Measurements from ENCODE around the gene SNRPB. TPM values are rescaled to one million over a fixed set of nuclear protein-coding genes. Genes with fewer than 3 reads are reported as not detected.

The SNRPB gene
- total and polyA plus RNA-seq, 2 of the 13 experiments (the other 11 are each of a cell fraction or from before 2014, with no cell fraction given), result 473 to 844 TPM

DNA sequence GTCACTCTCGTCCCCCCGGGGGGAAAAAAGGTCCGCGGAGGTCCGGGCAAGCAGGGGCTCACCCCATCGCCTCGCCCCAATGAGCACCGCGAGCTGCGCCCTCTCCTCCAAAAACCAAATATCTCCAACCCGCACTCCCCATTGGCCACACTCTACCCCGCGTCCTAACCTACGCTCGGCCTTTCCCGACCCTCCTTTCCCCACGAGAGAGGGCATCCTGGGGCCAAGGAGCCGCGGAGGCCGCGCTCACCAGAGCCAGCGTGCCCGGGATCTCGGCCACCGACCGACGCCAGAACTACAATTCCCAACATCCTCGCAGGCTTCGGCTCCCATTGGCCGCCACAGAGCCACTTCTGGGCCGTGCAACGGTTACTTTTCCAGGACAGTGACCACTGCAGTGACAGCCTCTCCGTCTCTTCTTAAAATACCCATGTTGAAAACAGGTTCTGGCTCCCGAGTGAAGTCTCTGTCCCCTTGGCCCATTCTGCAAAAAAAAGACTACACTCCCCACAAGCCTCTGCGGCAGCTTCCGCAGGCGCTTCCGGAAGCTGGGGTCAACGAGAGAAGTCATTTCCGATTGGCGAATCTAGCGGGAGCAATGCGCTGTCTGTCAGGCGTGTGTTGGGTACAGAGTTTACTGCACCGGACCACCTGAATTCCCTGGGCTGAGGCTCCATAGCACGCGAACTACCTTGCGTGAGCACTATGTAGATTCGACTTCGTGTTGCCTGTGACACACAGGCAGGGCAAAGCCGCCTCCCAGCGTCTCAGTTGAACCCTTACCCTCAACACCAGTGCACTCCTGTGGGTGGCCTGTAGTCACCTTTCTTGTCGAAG lies 38.3 kb upstream of the SNRPB start, which contains the start of gene ZNF343 (continued):
- TF ChIP-seq, protein P1, sequence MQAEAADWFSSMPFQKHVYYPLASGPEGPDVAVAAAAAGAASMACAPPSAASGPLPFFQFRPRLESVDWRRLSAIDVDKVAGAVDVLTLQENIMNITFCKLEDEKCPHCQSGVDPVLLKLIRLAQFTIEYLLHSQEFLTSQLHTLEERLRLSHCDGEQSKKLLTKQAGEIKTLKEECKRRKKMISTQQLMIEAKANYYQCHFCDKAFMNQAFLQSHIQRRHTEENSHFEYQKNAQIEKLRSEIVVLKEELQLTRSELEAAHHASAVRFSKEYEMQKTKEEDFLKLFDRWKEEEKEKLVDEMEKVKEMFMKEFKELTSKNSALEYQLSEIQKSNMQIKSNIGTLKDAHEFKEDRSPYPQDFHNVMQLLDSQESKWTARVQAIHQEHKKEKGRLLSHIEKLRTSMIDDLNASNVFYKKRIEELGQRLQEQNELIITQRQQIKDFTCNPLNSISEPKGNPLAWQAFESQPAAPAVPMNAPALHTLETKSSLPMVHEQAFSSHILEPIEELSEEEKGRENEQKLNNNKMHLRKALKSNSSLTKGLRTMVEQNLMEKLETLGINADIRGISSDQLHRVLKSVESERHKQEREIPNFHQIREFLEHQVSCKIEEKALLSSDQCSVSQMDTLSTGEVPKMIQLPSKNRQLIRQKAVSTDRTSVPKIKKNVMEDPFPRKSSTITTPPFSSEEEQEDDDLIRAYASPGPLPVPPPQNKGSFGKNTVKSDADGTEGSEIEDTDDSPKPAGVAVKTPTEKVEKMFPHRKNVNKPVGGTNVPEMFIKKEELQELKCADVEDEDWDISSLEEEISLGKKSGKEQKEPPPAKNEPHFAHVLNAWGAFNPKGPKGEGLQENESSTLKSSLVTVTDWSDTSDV (CRISPR knock-in tag; IDR thresholded peaks at IDR 0.05), result peak; percentile 97
- TF ChIP-seq AGO2 (optimal IDR thresholded peaks at IDR 0.05; ENCODE audit: low read depth, low read length) (peak; percentile 26), HMG20B (CRISPR knock-in tag; conservative IDR thresholded peaks at IDR 0.05) (peak; percentile 13; the same call in 1 of the 2 replicates), NFYC (CRISPR knock-in tag; IDR thresholded peaks at IDR 0.05) (peak; percentile 87), ZNF101 (CRISPR knock-in tag; IDR thresholded peaks at IDR 0.05; ENCODE audit: borderline replicate concordance, low read depth) (no peak), MBD4 (IDR thresholded peaks at IDR 0.05; ENCODE audit: borderline replicate concordance, low read length) (no peak), ZNF446 (CRISPR knock-in tag; IDR thresholded peaks at IDR 0.05) (peak; percentile 95), TBP (CRISPR knock-in tag; IDR thresholded peaks at IDR 0.05) (no peak), ZNF577 (CRISPR knock-in tag; IDR thresholded peaks at IDR 0.05; ENCODE audit: borderline replicate concordance, low read depth) (no peak), IKZF1 (IDR thresholded peaks at IDR 0.05) (no peak), ZIK1 (CRISPR knock-in tag; IDR thresholded peaks at IDR 0.05; ENCODE audit: borderline replicate concordance, low read depth) (peak; percentile 60; the same call in 1 of the 2 replicates)
- TF ChIP-seq, protein P2, sequence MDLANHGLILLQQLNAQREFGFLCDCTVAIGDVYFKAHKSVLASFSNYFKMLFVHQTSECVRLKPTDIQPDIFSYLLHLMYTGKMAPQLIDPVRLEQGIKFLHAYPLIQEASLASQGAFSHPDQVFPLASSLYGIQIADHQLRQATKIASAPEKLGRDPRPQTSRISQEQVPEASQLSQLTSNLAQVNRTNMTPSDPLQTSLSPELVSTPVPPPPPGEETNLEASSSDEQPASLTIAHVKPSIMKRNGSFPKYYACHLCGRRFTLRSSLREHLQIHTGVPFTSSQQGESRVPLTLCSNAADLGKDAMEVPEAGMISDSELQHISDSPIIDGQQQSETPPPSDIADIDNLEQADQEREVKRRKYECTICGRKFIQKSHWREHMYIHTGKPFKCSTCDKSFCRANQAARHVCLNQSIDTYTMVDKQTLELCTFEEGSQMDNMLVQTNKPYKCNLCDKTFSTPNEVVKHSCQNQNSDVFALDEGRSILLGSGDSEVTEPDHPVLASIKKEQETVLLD (CRISPR knock-in tag; IDR thresholded peaks at IDR 0.05; ENCODE audit: low read depth), result no peak
- TF ChIP-seq, protein P3, sequence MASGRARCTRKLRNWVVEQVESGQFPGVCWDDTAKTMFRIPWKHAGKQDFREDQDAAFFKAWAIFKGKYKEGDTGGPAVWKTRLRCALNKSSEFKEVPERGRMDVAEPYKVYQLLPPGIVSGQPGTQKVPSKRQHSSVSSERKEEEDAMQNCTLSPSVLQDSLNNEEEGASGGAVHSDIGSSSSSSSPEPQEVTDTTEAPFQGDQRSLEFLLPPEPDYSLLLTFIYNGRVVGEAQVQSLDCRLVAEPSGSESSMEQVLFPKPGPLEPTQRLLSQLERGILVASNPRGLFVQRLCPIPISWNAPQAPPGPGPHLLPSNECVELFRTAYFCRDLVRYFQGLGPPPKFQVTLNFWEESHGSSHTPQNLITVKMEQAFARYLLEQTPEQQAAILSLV (CRISPR knock-in tag; IDR thresholded peaks at IDR 0.05; ENCODE audit: borderline replicate concordance), result peak; percentile 90; the same call in 1 of the 2 replicates
- TF ChIP-seq, protein P4, sequence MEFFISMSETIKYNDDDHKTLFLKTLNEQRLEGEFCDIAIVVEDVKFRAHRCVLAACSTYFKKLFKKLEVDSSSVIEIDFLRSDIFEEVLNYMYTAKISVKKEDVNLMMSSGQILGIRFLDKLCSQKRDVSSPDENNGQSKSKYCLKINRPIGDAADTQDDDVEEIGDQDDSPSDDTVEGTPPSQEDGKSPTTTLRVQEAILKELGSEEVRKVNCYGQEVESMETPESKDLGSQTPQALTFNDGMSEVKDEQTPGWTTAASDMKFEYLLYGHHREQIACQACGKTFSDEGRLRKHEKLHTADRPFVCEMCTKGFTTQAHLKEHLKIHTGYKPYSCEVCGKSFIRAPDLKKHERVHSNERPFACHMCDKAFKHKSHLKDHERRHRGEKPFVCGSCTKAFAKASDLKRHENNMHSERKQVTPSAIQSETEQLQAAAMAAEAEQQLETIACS (CRISPR knock-in tag; IDR thresholded peaks at IDR 0.05), result no peak
- TF ChIP-seq, protein P5, sequence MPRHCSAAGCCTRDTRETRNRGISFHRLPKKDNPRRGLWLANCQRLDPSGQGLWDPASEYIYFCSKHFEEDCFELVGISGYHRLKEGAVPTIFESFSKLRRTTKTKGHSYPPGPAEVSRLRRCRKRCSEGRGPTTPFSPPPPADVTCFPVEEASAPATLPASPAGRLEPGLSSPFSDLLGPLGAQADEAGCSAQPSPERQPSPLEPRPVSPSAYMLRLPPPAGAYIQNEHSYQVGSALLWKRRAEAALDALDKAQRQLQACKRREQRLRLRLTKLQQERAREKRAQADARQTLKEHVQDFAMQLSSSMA (CRISPR knock-in tag; IDR thresholded peaks at IDR 0.05), result peak; percentile 76; the same call in 1 of the 2 replicates
